ENCODE data around the gene NGRN.

- TF ChIP-seq, protein P1, sequence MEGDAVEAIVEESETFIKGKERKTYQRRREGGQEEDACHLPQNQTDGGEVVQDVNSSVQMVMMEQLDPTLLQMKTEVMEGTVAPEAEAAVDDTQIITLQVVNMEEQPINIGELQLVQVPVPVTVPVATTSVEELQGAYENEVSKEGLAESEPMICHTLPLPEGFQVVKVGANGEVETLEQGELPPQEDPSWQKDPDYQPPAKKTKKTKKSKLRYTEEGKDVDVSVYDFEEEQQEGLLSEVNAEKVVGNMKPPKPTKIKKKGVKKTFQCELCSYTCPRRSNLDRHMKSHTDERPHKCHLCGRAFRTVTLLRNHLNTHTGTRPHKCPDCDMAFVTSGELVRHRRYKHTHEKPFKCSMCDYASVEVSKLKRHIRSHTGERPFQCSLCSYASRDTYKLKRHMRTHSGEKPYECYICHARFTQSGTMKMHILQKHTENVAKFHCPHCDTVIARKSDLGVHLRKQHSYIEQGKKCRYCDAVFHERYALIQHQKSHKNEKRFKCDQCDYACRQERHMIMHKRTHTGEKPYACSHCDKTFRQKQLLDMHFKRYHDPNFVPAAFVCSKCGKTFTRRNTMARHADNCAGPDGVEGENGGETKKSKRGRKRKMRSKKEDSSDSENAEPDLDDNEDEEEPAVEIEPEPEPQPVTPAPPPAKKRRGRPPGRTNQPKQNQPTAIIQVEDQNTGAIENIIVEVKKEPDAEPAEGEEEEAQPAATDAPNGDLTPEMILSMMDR (IDR thresholded peaks at IDR 0.05): no peak
- no peak for TF ChIP-seq POLR2A (IDR thresholded peaks at IDR 0.05)
These were observed 26.1 kb upstream of the NGRN start for GRCh38 chr15:90239371-90239770.

Measured in right lobe of liver (tissue), 4 donors.